Endothelial cell of umbilical vein (primary cell): Measurements from ENCODE around the gene EXOC7.

Experiments
- EZH2 ChIP-seq: IDR thresholded peaks from 2 replicates; pipeline ENCODE4 v1.6.1; 2012; ENCODE audit warnings: borderline replicate concordance, low read depth, mild to moderate bottlenecking, moderate library complexity, low read length, inconsistent platforms; ENCODE audit not compliant: severe bottlenecking
- FOS ChIP-seq: IDR thresholded peaks from 2 replicates; pipeline ENCODE4 v1.6.1; 2011; ENCODE audit warnings: mild to moderate bottlenecking, low read length, moderate library complexity, borderline replicate concordance; ENCODE audit not compliant: insufficient read depth
- GATA2 ChIP-seq: IDR thresholded peaks from 2 replicates; pipeline ENCODE4 v1.7.0; 2011; ENCODE audit warnings: low read depth, mild to moderate bottlenecking, moderate library complexity, mixed read lengths, low read length; ENCODE audit not compliant: insufficient read length, insufficient read depth
- JUN ChIP-seq: IDR thresholded peaks from 2 replicates; pipeline ENCODE4 v1.6.1; 2011; ENCODE audit warnings: borderline replicate concordance, low read depth; ENCODE audit not compliant: insufficient read length, insufficient read depth
- MYC ChIP-seq: IDR thresholded peaks from one replicate; pipeline ENCODE4 v1.6.1; 2011; ENCODE audit warnings: mild to moderate bottlenecking, low read depth, low read length
- POLR2A ChIP-seq: IDR thresholded peaks from 2 replicates; pipeline ENCODE4 v1.6.1; 2012; ENCODE audit warnings: low read depth, mild to moderate bottlenecking, control low read depth, low read length
- POLR2AphosphoS5 ChIP-seq: IDR thresholded peaks from 2 replicates; pipeline ENCODE4 v1.6.1; 2012; ENCODE audit warnings: low read depth, mild to moderate bottlenecking, control low read depth, low read length, moderate library complexity; ENCODE audit not compliant: insufficient read depth
- TF ChIP-seq, protein P1 (sequence below), 2 donors: IDR thresholded peaks; 1 replicate in 1 of 2; 2 replicates in 1 of 2; pipeline ENCODE4 v1.5.1; 2011; ENCODE audit warnings: low read length in 2 of 2, mild to moderate bottlenecking in 2 of 2, moderate library complexity in 2 of 2, control low read depth in 1 of 2, inconsistent platforms in 1 of 2, low read depth in 1 of 2; ENCODE audit not compliant: insufficient read depth in 1 of 2; ENCODE audit errors: extremely low read depth in 1 of 2
- TF ChIP-seq, protein P2 (sequence below): IDR thresholded peaks from 2 replicates; pipeline ENCODE4 v1.6.1; 2011; ENCODE audit not compliant: insufficient read depth, insufficient read length

DNA sequence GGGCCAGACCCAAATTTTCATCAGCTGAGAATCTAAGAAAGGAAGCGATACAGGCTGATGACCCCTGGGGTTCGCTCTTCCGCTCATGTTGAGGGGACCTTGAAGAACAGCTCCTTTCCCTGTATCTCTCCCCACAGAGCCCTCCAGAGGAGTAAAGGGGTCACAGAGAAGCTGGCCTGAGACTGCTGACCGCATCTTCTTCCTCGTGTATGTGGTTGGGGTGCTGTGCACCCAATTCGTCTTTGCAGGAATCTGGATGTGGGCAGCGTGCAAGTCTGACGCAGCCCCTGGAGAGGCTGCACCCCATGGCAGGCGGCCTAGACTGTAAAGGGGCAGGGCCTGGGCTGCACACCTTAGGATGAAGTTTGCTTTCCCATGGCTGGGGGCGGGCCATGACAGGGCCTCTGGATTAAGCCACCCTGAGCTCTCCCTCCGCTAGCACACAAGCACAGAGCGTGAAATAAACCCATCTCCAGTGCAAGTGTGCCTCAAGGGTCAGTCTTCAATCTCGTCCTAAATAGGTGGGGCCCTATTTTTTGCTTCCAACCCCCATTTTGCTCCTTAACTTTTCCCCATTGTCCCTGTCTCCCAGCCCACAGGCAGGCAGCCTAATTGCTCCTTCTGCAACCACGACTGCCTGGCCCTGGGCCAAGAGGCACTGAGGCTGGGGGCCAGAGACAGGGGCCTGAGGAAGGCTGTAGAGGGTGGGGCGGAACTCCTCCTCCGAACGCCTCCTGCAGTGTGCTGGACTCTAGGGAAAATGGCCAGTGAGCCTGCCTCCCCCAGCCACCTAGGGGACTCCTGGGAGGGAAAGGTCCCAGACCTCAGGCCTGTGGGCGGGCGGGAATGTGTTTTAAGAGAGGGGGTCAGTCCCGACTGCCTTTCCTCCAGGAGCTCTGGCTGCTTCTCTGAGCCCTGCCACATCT lies 21.0 kb downstream of the EXOC7 start:
- TF ChIP-seq, protein P1, sequence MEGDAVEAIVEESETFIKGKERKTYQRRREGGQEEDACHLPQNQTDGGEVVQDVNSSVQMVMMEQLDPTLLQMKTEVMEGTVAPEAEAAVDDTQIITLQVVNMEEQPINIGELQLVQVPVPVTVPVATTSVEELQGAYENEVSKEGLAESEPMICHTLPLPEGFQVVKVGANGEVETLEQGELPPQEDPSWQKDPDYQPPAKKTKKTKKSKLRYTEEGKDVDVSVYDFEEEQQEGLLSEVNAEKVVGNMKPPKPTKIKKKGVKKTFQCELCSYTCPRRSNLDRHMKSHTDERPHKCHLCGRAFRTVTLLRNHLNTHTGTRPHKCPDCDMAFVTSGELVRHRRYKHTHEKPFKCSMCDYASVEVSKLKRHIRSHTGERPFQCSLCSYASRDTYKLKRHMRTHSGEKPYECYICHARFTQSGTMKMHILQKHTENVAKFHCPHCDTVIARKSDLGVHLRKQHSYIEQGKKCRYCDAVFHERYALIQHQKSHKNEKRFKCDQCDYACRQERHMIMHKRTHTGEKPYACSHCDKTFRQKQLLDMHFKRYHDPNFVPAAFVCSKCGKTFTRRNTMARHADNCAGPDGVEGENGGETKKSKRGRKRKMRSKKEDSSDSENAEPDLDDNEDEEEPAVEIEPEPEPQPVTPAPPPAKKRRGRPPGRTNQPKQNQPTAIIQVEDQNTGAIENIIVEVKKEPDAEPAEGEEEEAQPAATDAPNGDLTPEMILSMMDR (IDR thresholded peaks at IDR 0.05; ENCODE audit: extremely low read depth in 1 of 2, insufficient read depth in 1 of 2, low read depth in 1 of 2, low read length in 2 of 2) = no peak
- TF ChIP-seq EZH2 = no peak
- no peak for TF ChIP-seq POLR2AphosphoS5
- no peak for TF ChIP-seq GATA2
- TF ChIP-seq POLR2A = no peak
- TF ChIP-seq, protein P2, sequence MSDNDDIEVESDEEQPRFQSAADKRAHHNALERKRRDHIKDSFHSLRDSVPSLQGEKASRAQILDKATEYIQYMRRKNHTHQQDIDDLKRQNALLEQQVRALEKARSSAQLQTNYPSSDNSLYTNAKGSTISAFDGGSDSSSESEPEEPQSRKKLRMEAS = no peak
- no peak for TF ChIP-seq MYC
- TF ChIP-seq JUN = no peak
- TF ChIP-seq FOS = no peak
